ENCODE results near the gene JAG1.
A peak's percentile ranks its signal among the peaks of the same experiment; 100 is the strongest.

JAG1 gene

GRCh38 chr20:10674684-10675449 is 1.1 kb upstream of the JAG1 start (continued):
- TF ChIP-seq ZBTB11 (tag by site-specific recombination; conservative IDR thresholded peaks at IDR 0.05; ENCODE audit: low read depth) = 0 out of 2 replicates have a peak, but pooled peaks have one; percentile 30
- peak; percentile 43; the same call in 1 of the 2 replicates for TF ChIP-seq HIC1 (tag by site-specific recombination; IDR thresholded peaks at IDR 0.05)
- no peak for TF ChIP-seq ZNF548 (tag by site-specific recombination; IDR thresholded peaks at IDR 0.05)
- no peak for TF ChIP-seq ZNF449 (tag by site-specific recombination; IDR thresholded peaks at IDR 0.05)
- peak; percentile 73 for TF ChIP-seq PRDM4 (tag by site-specific recombination; IDR thresholded peaks at IDR 0.05)
- no peak for TF ChIP-seq SP2 (tag by site-specific recombination; IDR thresholded peaks at IDR 0.05)
- peak; percentile 44; the same call in 1 of the 2 replicates for TF ChIP-seq SCRT2 (tag by site-specific recombination; IDR thresholded peaks at IDR 0.05)
- TF ChIP-seq ZNF660 (tag by site-specific recombination; IDR thresholded peaks at IDR 0.05) = no peak
- no peak for TF ChIP-seq ZSCAN16 (tag by site-specific recombination; IDR thresholded peaks at IDR 0.05)
- TF ChIP-seq ZNF341 (tag by site-specific recombination; IDR thresholded peaks at IDR 0.05; ENCODE audit: low read depth) = peak; percentile 65
- TF ChIP-seq ZNF23 (tag by site-specific recombination; IDR thresholded peaks at IDR 0.05; ENCODE audit: borderline replicate concordance) = no peak
- no peak for TF ChIP-seq PRDM10 (tag by site-specific recombination; IDR thresholded peaks at IDR 0.05)
- no peak for TF ChIP-seq PRDM1 (tag by site-specific recombination; IDR thresholded peaks at IDR 0.05)
- TF ChIP-seq KLF1 (tag by site-specific recombination; IDR thresholded peaks at IDR 0.05) = no peak
- peak; percentile 68 for TF ChIP-seq ZBTB8A (tag by site-specific recombination; IDR thresholded peaks at IDR 0.05)
- no peak for TF ChIP-seq ZBTB26 (tag by site-specific recombination; optimal IDR thresholded peaks at IDR 0.05)
- TF ChIP-seq SCRT1 (tag by site-specific recombination; IDR thresholded peaks at IDR 0.05; ENCODE audit: borderline replicate concordance) = no peak
- TF ChIP-seq ZBTB6 (tag by site-specific recombination; IDR thresholded peaks at IDR 0.05) = no peak
- no peak for TF ChIP-seq ZFP69B (tag by site-specific recombination; IDR thresholded peaks at IDR 0.05)
- TF ChIP-seq ZNF335 (tag by site-specific recombination; conservative IDR thresholded peaks at IDR 0.05) = peak; percentile 42
- no peak for TF ChIP-seq WT1 (tag by site-specific recombination; IDR thresholded peaks at IDR 0.05)
- peak; percentile 24; the same call in 1 of the 2 replicates for TF ChIP-seq ZNF600 (tag by site-specific recombination; IDR thresholded peaks at IDR 0.05)
- no peak for TF ChIP-seq GFI1B (tag by site-specific recombination; IDR thresholded peaks at IDR 0.05)

All from HEK293 (cell line).